HCT116 (cell line): ENCODE data around the gene RSRC1. TPM values are rescaled to one million over a fixed set of nuclear protein-coding genes. Genes with fewer than 3 reads are reported as not detected.

Source experiments
- ATAC-seq: fragments of 200-7000 bp; cut with Tn5 transposase; 2 replicates; pipeline ENCODE4 v1.9.1; 2020; ENCODE audit warnings: mild to moderate bottlenecking, moderate library complexity
- BruUV-seq: library from RNA; stranded (reverse); fragments of 400-500 nt; replicated peaks from 2 replicates; lab custom pipeline; 2021; lab: Mats Ljungman, UMichigan
- CTCF ChIA-PET: fragments of 300-600 bp; sonication (Branson Sonifier 250); formaldehyde crosslinking; loops from one replicate; lab custom pipeline; 2021; ENCODE audit warnings: antibody characterized with exemption; lab: Charles Lee
- POLR2A ChIA-PET: fragments of 300-600, 350-600 bp; sonication (Branson Sonifier 250); formaldehyde crosslinking; loops from one replicate; lab custom pipeline; 2021; ENCODE audit warnings: antibody characterized with exemption; lab: Charles Lee
- RAD21 ChIA-PET, 2 experiments: fragments of 300-600 bp; sonication (Branson Sonifier 250); formaldehyde crosslinking; loops; one replicate each; lab custom pipeline; 2023; ENCODE audit warnings: low total read pairs in 2 of 2; ENCODE audit not compliant: uncharacterized antibody in 2 of 2, unreplicated experiment in 2 of 2, low non-redundant PET in 1 of 2; lab: Charles Lee
- DNase-seq: peaks from one replicate; pipeline ENCODE4 v3.0.0-alpha.2; 2010; ENCODE audit warnings: low read depth, low spot score
- H2AFZ ChIP-seq: fragments of 200-600 bp; shearing (Covaris generic), sonication (generic); 2 replicates; pipeline ENCODE4 v1.6.1; 2017; ENCODE audit warnings: low read depth, mixed run types, mixed read lengths, antibody characterized with exemption, low read length; ENCODE audit not compliant: poor library complexity, severe bottlenecking
- H3K27ac ChIP-seq: 2 replicates; pipeline ENCODE4 v1.5.1; 2012; ENCODE audit warnings: low read depth, low read length
- H3K27me3 ChIP-seq: fragments of 200-600 bp; sonication (generic); 2 replicates; pipeline ENCODE4 v1.6.1; 2016; ENCODE audit warnings: mixed run types, low read length, mixed read lengths; ENCODE audit not compliant: insufficient read depth
- H3K36me3 ChIP-seq, 2 experiments: fragments of 200-500 bp in 1 of 2; fragments of 200-600 bp in 1 of 2; sonication (Bioruptor generic) in 1 of 2; sonication (generic) in 1 of 2; 2 replicates each; pipeline versions ENCODE4 v1.5.1 to v1.6.1; 2014 to 2016; ENCODE audit warnings: low read length in 2 of 2, inconsistent platforms in 1 of 2, mixed read lengths in 1 of 2, mixed run types in 1 of 2; ENCODE audit not compliant: insufficient read depth in 2 of 2, control insufficient read depth in 1 of 2
- H3K4me1 ChIP-seq, 2 experiments: fragments of 200-600 bp in 1 of 2; sonication (generic) in 1 of 2; 2 replicates each; pipeline versions ENCODE4 v1.5.1 to v1.6.1; 2012 to 2017; ENCODE audit warnings: low read length in 2 of 2, inconsistent platforms in 1 of 2, mild to moderate bottlenecking in 1 of 2, mixed read lengths in 1 of 2, mixed run types in 1 of 2, moderate library complexity in 1 of 2; ENCODE audit not compliant: insufficient read depth in 2 of 2, control insufficient read depth in 1 of 2
- H3K4me2 ChIP-seq: fragments of 200-600 bp; sonication (generic); 2 replicates; pipeline ENCODE4 v1.6.1; 2017; ENCODE audit warnings: mixed run types, low read length, mixed read lengths
- H3K4me3 ChIP-seq, 2 experiments: fragments of 200-600 bp in 1 of 2; sonication (generic) in 1 of 2; replicated peaks in 1 of 2; 2 replicates each; pipeline ENCODE4 v1.5.1; 2011 to 2016; ENCODE audit warnings: low read length in 2 of 2, control low read depth in 1 of 2, low read depth in 1 of 2, mild to moderate bottlenecking in 1 of 2, mixed read lengths in 1 of 2, mixed run types in 1 of 2
- H3K79me2 ChIP-seq: fragments of 200-600 bp; sonication (generic); 2 replicates; pipeline ENCODE4 v1.6.1; 2017; ENCODE audit warnings: mild to moderate bottlenecking, mixed run types, low read length, moderate library complexity, mixed read lengths; ENCODE audit not compliant: insufficient read depth
- H3K9ac ChIP-seq: fragments of 200-600 bp; sonication (generic); 2 replicates; pipeline ENCODE4 v1.6.1; 2016; ENCODE audit warnings: low read length, mixed read lengths
- H3K9me2 ChIP-seq: fragments of 200-600 bp; sonication (generic), shearing (Covaris generic); 2 replicates; pipeline ENCODE4 v1.6.1; 2017; ENCODE audit warnings: mixed run types, mild to moderate bottlenecking, moderate library complexity; ENCODE audit not compliant: insufficient read depth
- H3K9me3 ChIP-seq, 2 experiments: fragments of 200-500 bp in 1 of 2; fragments of 200-600 bp in 1 of 2; sonication (Bioruptor generic) in 1 of 2; sonication (generic) in 1 of 2; 2 replicates each; pipeline ENCODE4 v1.6.1; 2014 to 2017; ENCODE audit warnings: low read length in 2 of 2, mixed read lengths in 2 of 2, inconsistent platforms in 1 of 2, low read depth in 1 of 2, mild to moderate bottlenecking in 1 of 2, mixed run types in 1 of 2, moderate library complexity in 1 of 2; ENCODE audit not compliant: control insufficient read depth in 1 of 2, insufficient read depth in 1 of 2
- H4K20me1 ChIP-seq: fragments of 200-600 bp; sonication (generic), shearing (Covaris generic); 2 replicates; pipeline ENCODE4 v1.6.1; 2017; ENCODE audit warnings: mixed run types, mild to moderate bottlenecking, moderate library complexity; ENCODE audit not compliant: insufficient read depth
- CEBPB ChIP-seq: IDR thresholded peaks from 2 replicates; pipeline ENCODE4 v1.6.1; 2012; ENCODE audit warnings: low read depth
- POLR2AphosphoS5 ChIP-seq: IDR thresholded peaks from 2 replicates; pipeline ENCODE4 v1.6.1; 2011; ENCODE audit warnings: mild to moderate bottlenecking, low read depth, low read length, moderate library complexity
- SP1 ChIP-seq: IDR thresholded peaks from 2 replicates; pipeline ENCODE4 v1.6.1; 2012; ENCODE audit warnings: low read depth
- SRF ChIP-seq: IDR thresholded peaks from 2 replicates; pipeline ENCODE4 v1.6.1; 2012; ENCODE audit warnings: low read depth
- ZFX ChIP-seq: fragments of 450-650 bp; IDR thresholded peaks from 2 replicates; pipeline ENCODE4 v1.6.1; 2017
- ZNF274 ChIP-seq: fragments of 200-500 bp; sonication (Bioruptor generic); IDR thresholded peaks from 2 replicates; pipeline ENCODE4 v1.6.1; 2014; ENCODE audit warnings: mild to moderate bottlenecking, low read depth, low read length, inconsistent platforms
- intact Hi-C: fragments of 100-400 bp; cut with micrococcal nuclease; formaldehyde crosslinking; loops from 2 replicates; pipeline ENCODE4 v1.10.0; 2022
- total RNA-seq: library from RNA; stranded (reverse); gene quantifications from one replicate; pipeline ENCODE4 v1.2.1, GENCODE V29; 2021; ENCODE audit not compliant: unreplicated experiment
- TF ChIP-seq, protein P1 (sequence below), 3 experiments: fragments of 200-600 bp in 1 of 3; sonication (generic) in 1 of 3; IDR thresholded peaks in 2 of 3; conservative IDR thresholded peaks in 1 of 3; 2 replicates each; pipeline ENCODE4 v1.5.1; 2012 to 2017; ENCODE audit warnings: low read depth in 2 of 3, low read length in 2 of 3, antibody characterized with exemption in 1 of 3, borderline replicate concordance in 1 of 3, control low read depth in 1 of 3, mild to moderate bottlenecking in 1 of 3, mixed read lengths in 1 of 3, mixed run types in 1 of 3, moderate library complexity in 1 of 3; ENCODE audit not compliant: insufficient read depth in 1 of 3
- TF ChIP-seq, protein P2 (sequence below): IDR thresholded peaks from 2 replicates; pipeline ENCODE4 v1.6.1; 2012; ENCODE audit warnings: low read depth
- TF ChIP-seq, protein P3 (sequence below): IDR thresholded peaks from 2 replicates; pipeline ENCODE4 v1.6.1; 2012

Gene RSRC1
- total RNA-seq, 1 experiment from 2014 or later = 37.1 TPM

DNA sequence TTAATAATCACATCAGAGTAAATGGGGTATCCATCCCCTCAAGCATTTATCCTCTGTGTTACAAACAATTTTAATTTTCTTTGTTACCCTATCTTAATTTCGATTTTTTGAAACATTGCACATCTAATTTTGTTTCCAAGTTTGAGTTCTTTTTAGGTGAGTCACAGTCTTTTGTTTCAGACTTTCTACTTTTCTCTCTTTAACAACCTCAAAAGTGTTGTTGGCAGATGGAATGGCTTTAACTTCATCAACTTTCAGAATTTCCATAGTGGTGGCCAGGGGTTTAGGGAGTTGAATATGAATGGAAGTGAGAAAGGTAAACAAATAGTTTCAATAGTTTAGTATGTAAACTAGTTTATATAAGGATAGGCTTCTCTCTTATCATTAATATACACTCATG is 238.1 kb downstream of the RSRC1 start (continued):
- TF ChIP-seq, protein P1, sequence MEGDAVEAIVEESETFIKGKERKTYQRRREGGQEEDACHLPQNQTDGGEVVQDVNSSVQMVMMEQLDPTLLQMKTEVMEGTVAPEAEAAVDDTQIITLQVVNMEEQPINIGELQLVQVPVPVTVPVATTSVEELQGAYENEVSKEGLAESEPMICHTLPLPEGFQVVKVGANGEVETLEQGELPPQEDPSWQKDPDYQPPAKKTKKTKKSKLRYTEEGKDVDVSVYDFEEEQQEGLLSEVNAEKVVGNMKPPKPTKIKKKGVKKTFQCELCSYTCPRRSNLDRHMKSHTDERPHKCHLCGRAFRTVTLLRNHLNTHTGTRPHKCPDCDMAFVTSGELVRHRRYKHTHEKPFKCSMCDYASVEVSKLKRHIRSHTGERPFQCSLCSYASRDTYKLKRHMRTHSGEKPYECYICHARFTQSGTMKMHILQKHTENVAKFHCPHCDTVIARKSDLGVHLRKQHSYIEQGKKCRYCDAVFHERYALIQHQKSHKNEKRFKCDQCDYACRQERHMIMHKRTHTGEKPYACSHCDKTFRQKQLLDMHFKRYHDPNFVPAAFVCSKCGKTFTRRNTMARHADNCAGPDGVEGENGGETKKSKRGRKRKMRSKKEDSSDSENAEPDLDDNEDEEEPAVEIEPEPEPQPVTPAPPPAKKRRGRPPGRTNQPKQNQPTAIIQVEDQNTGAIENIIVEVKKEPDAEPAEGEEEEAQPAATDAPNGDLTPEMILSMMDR (IDR thresholded peaks at IDR 0.05 in 2 of 3, conservative IDR thresholded peaks at IDR 0.05 in 1 of 3; ENCODE audit: borderline replicate concordance in 1 of 3, insufficient read depth in 1 of 3, low read depth in 2 of 3, low read length in 2 of 3) = no peak
- no peak for TF ChIP-seq SRF
- TF ChIP-seq, all 23 proteins: peak for 0

DNA sequence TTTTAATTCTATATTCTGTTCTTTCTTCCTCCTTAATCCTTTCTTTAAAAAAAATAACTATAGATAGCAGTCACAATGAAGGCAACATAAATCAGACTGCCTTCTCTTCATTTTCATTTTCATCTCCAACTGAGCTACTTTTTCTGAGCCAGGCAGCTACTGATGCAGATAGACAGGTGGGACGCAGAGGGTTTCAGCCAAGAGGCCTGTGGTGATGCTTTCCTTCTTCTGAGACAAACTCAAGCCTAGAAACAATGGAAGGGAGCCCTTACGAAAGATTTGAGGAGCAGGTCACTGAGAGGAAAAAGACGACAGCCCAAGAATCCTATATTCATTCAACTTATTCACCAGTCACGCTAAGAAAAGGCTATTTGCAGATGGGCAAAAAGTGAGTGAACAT is 241.1 kb downstream of the RSRC1 start:
- H3K36me3 ChIP-seq = no peaks in the 10 kb centered on the region
- intact Hi-C loops = no loop called here
- no TSS peak for BruUV-seq
- H3K79me2 ChIP-seq = no peaks in the 10 kb centered on the region
- no peaks in the 10 kb centered on the region for H3K27me3 ChIP-seq
- H3K9ac ChIP-seq = no peak overlapping the region
- DNase-seq (no peak), ATAC-seq (no peak)
- H3K9me3 ChIP-seq = no peaks in the 10 kb centered on the region
- ChIA-PET RAD21 (no interaction called here), CTCF (no interaction called here), POLR2A (no interaction called here)
- no peak overlapping the region for H2AFZ ChIP-seq
- no peaks in the 10 kb centered on the region for H3K4me1 ChIP-seq
- TF ChIP-seq, protein P2, sequence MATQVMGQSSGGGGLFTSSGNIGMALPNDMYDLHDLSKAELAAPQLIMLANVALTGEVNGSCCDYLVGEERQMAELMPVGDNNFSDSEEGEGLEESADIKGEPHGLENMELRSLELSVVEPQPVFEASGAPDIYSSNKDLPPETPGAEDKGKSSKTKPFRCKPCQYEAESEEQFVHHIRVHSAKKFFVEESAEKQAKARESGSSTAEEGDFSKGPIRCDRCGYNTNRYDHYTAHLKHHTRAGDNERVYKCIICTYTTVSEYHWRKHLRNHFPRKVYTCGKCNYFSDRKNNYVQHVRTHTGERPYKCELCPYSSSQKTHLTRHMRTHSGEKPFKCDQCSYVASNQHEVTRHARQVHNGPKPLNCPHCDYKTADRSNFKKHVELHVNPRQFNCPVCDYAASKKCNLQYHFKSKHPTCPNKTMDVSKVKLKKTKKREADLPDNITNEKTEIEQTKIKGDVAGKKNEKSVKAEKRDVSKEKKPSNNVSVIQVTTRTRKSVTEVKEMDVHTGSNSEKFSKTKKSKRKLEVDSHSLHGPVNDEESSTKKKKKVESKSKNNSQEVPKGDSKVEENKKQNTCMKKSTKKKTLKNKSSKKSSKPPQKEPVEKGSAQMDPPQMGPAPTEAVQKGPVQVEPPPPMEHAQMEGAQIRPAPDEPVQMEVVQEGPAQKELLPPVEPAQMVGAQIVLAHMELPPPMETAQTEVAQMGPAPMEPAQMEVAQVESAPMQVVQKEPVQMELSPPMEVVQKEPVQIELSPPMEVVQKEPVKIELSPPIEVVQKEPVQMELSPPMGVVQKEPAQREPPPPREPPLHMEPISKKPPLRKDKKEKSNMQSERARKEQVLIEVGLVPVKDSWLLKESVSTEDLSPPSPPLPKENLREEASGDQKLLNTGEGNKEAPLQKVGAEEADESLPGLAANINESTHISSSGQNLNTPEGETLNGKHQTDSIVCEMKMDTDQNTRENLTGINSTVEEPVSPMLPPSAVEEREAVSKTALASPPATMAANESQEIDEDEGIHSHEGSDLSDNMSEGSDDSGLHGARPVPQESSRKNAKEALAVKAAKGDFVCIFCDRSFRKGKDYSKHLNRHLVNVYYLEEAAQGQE = no peak
- TF ChIP-seq, protein P3, sequence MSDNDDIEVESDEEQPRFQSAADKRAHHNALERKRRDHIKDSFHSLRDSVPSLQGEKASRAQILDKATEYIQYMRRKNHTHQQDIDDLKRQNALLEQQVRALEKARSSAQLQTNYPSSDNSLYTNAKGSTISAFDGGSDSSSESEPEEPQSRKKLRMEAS = no peak
- no peak for TF ChIP-seq SP1
- TF ChIP-seq POLR2AphosphoS5 = no peak
- TF ChIP-seq ZNF274 = no peak
- TF ChIP-seq ZFX = no peak
- TF ChIP-seq CEBPB = no peak
- H3K4me2 ChIP-seq = no peak overlapping the region
- no peaks in the 10 kb centered on the region for H4K20me1 ChIP-seq
- H3K27ac ChIP-seq = no peak overlapping the region
- no peak overlapping the region for H3K4me3 ChIP-seq
- no peaks in the 10 kb centered on the region for H3K9me2 ChIP-seq
